Stimulated activated CD4-positive, alpha-beta T cell treated with anti-CD3 and anti-CD28 coated beads, Interleukin-2, amount 100 ng/mL, for 24 hours (primary cell): Measurements from ENCODE around the gene SUFU.
"Not testable (repeated sequence)": the region's sequence is repeated elsewhere in the genome, so short reads cannot be mapped to it uniquely, and the experiment has no call there.

ENCODE experiments used
- DNase-seq, 2 donors: peaks; one replicate each; pipeline ENCODE4 v3.0.0-alpha.2; 2020

Gene SUFU

DNA sequence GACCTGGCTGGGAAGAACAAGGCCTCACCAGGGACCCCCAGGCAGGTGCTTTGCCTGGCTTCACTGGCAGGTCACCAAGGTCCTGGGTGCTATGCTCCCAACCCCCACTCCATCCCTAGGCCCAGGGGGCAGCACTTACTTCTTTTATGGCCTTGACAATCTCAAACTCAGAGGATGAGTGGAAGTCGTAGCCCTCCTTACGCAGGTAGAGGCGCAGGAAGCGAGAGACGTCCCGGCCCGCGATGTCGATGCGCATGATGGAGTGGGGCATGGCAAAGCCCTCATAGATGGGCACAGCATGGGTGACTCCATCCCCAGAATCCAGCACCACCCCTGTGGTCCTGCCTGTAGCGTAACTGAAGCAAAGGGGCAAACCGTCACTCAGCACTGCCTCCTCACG lies 19.8 kb upstream of the SUFU start:
- DNase-seq, result no peak

DNA sequence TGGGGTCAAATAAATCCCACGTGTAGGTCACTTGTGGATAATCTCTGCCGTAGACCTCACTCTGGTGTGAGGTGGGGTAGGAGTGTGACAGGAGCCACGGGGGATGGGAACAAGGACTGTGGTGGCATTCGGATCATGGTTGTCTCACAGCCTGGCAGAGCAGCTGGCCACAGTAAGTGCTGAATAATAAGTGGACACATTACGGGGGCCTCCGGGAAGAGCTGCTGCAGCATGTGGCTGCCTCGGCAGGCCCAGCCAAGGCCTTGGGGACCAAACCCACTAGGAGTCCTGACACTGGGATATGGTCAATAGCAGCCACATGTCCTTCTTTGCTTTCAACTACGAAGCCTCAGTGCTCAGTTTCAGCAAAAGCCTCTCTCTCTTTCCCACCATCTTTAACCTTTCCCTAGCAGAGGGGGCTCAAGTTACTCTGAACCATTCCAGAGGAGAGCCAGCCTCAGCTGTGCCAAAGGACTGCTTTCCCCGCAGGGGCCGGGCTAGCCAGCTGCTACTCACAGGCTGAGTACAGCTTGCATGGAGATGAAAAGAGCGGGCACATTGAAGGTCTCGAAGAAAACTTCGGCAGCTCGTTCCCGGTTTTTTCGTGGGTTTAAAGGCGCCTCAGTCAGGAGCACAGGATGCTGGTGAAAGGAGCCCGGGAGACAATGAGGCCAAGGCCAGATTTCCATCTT lies 18.5 kb upstream of the SUFU start:
- DNase-seq, result no peak

DNA sequence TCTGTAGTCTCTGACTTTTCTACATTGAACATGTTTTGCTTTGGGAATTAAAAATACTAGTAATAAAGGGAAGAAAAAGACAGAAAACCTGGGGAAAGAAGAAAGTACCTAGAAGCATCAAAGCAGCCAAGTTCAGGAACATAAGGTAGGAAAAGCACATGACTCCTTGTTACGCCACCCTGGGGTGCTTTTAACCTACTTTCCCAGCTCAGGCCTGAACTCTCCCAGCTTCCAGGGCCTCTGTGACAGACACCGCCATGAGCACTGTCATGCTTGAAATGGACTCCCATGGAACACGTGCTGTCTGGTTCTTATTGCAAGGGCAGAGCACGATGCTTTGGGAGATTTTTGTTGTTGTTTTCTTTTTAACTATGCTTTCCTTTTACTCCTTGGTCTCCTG lies 12.6 kb upstream of the SUFU start:
- no peak for DNase-seq

DNA sequence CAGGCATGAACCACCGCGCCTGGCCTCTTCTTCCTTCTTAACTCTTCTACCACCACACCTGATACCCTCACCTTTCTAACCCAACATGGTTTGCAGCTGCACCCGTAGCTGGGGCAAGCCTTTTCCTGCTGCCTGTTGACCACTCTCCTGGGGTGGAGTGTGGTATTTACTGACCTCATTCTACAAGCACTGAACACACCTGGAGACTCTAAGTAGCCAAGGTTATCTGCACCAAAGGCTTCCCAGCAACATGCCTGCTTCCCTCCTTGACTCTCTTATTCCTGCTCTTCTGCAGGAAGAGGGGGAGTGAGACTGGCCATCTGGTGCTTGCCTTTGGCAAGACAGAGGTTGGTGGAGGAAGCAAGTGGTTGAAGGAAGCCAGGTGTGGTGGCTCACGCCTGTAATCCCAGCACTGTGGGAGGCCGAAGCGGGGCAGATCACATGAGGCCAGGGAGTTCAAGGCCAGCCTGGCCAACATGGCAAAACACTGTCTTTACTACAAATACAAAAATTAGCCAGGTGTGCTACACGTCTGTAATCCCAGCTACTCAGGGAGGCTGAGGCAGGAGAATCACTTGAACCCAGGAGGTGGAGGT lies 11.3 kb upstream of the SUFU start:
- DNase-seq, result no peak

DNA sequence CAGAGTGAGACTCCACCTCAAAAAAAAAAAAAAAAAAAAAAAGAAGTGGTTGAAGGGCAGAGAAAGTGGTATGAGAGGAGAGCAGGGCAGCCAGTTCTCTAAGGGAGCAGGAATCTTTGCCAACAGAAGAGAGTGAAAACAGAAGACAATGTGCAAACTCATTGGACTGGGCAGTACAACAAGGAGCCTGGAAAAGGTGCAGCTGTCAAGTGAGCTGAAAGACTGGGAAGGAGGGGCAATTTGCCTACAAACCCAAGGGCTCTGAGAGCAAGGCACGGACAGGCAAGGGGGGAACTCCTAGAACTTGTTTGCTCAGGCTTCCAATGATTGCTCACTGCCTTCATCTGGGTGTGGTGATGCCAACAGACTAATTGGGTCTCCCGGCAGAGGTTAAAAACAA lies 10.8 kb upstream of the SUFU start:
- no peak for DNase-seq

DNA sequence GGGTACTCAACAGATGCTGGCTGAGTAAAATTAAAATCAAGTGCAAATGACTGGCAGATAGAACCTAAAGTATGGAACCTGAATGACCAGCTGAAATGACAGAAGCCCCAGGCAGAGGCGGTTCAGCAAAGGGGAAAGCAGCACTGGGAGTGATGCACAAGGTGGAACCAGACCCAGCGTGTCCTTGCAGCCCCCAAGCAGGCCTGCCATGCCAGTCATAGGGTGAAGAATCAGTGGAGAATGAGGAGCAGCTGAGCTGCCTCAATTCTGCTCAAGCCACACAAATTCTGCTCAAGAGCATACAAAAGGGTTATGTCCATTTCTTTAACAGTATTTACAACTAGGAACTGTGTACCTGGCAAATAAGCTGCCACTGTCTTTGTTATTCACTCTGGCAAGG lies 10.0 kb upstream of the SUFU start:
- no peak for DNase-seq

DNA sequence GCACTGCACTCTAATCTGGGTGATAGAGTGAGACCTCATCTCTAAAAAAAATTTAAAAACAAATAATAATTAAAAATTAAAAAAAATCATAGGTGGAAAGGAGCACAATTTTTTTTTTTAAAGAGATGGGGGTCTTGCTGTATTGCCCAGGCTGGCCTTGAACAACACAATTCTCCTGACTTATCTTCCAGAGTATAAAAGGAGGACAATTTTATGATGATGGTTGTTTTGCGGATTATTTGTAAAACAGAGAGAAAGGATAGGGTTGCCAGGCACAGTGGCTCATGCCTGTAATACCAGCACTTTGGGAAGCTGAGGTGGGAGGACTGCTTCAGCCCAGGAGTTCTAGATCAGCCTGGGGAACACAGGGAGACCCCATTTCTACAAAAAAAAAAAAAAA lies 6.2 kb upstream of the SUFU start:
- DNase-seq, result no peak

DNA sequence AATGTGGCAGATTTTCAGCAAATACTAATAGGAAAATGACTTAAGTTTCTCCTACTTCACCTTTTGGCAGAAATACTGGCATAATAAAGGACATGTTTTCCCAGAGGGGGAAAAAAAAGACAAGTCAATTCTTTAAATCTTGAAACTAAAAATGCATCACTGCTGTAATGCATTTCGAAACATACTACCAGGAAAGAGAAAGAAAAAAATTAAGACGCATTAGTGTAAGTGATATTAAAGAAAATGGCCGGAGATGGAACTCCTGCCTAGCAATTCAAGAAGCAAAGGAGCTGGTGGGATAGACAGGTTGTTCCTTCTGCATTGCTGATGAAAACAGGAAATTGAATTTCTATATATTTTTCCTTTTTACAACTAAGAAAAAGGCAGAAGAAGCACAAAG lies 4.4 kb upstream of the SUFU start:
- no peak for DNase-seq

DNA sequence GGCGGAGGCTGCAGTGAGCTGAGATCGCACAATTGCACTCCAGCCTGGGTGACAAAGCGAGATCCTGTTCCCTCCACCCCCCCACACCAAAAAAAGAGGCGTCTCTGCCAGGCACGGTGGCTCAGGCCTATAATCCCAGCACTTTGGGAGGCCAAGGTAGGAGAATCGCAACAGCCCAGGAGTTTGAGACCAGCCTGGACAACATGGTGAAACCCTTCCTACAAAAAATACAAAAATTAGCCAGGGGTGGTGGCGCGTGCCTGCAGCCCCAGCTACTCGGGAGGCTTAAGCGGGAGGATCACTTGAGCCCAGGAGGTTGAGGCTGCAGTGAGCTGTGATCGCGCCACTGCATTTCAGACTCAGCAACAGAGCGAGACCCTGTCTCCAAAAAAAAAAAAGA lies 3.1 kb upstream of the SUFU start:
- DNase-seq, result not testable (repeated sequence)

DNA sequence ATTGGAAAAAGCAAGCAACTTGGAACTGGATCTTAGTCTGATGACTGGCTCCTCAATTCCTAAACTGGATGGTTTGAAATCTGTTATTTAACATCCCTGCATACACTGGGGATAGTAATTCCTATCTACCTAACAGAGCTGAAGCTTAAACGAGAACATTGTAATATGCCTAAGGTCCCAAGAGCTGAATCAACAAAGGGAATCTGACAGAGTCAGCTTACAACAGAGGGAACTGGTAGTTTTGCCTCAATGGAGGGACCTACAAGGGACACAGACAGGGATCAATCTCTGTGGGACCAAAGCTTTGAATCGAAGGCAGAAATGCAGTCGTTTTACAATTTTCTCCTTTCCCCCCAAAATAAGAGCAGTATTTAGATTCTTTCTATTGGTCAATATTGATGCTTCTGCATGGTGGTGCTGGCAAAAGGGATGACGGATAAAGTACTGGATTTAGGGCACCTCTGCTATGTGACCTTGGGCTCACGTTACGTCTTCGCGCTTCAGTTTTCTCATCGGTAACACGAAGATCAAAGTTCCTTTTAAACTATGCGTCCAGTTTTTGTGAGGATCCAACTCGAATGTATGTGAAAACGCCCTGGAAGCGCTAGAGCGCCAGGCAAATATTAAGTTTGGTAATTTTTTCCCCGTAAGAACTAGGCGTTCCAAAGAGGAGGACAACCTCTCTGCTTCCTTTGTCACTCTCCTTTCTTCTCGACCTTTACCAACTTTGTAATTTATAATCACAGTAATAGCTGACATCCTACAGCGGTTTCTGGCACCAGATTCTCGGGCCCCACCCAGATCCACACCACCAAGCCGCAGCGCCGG lies 2.4 kb upstream of the SUFU start:
- no peak for DNase-seq

DNA sequence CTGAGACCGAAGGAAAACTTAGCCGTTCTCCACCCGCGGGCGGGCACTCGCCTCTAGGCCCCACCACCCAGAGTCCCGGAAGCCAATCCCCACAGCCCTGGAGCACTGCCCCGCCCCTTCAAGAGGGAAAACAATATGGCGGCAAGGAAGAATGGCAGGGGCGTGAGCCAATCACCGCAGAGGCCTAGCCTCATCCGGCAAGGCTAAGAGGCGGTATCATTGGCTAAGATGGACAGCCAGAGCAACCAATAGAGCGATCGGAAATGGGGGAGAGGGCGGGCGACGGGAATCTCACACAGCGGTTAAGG lies 1.8 kb upstream of the SUFU start:
- peak; percentile 98 for DNase-seq

DNA sequence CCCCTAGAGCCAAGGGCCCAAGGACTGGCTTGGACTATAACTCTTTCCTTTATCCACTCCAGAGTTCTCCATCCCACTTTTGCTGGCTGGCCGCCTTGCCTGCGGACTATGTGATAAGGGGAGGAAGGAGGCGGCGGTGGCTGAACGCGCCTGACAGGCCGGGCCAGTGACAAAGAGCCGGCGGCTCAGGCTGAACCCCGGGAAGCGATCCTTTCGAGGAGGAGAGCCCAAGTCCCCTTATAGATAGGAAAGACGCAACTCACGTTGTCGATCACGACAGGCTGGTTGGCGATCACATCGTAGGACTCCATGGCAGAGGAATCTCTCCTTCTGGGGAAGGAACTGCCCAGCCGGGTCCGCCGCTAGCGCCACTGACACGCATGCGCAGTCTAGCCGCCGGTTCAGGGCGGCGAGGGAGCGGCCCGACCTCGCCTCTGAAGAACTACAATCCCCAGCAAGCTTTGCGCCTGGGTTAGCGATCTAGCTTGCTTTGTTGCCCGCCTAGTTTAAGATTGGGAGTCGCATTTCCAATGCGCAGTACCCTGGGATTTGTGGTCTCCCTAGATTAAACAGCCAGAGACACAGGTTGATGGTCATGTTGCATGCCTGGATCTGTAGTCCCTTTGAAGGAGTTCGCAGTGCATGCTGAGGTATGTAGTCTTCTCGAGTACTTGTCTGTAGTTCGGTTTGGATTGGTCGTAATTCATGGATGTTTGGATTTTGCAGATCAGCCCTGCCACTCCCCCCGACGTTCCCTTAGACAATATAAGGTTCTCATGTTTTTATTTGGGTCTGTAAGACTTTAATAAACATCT lies 1.2 kb upstream of the SUFU start, which contains the start of gene ACTR1A:
ACTR1A (minus strand) TSS at position 376 of the 815 bp plus-strand sequence; CDS start at position 311, 65 bp downstream.
- DNase-seq, result peak; percentile 93 to 94

DNA sequence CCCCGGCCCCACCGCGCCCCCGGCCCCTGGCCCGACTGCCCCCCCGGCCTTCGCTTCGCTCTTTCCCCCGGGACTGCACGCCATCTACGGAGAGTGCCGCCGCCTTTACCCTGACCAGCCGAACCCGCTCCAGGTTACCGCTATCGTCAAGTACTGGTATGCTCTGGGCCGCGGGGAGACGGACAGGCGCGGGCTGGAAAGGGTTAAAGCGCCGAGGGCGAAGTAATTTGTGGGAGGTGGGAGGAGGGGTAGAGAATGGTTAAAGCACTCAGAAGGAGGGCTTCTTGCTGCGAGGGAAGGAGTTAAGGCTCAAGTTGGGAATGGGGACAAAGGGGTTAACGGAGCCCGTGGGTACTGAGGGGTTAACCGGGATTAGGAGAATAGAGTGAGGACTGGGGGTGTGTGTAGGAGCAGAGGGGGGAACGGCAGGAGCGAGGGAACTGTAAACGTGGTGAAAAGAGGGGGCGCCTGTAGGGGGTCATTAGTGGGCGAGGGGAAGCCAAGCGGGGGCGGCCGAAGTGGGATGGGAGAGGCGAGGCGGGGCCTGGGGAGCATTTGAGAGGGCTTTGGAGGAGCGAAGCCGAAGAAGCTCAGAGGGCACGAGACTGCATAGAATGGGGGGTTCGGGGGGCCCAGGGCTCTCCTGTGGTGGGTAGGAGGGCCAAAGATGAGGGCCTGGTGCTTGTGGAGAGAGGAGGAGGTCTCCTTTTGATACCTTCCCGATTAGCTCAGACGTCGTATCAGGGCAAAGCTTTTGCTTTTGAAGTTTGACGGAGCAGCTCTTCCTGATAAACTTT lies 605 bp downstream of the SUFU start:
- DNase-seq, result peak; percentile 46 to 50

DNA sequence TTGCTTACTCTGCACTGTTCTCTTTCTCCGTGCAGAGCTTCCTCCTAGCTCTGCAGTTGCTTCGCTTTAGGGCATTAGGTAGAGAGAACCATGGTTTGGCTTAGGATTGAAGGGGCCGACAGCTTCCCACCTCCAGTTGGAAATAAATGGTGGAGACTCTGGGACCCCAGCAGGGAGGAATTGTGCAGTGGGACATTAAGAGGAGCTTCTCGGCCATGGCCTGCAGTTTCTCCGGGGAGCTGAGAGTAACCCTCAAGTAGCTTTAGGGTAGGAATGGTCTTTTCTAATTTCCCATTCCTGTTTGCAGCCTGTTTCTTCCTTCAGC lies 1.2 kb downstream of the SUFU start:
- no peak for DNase-seq

DNA sequence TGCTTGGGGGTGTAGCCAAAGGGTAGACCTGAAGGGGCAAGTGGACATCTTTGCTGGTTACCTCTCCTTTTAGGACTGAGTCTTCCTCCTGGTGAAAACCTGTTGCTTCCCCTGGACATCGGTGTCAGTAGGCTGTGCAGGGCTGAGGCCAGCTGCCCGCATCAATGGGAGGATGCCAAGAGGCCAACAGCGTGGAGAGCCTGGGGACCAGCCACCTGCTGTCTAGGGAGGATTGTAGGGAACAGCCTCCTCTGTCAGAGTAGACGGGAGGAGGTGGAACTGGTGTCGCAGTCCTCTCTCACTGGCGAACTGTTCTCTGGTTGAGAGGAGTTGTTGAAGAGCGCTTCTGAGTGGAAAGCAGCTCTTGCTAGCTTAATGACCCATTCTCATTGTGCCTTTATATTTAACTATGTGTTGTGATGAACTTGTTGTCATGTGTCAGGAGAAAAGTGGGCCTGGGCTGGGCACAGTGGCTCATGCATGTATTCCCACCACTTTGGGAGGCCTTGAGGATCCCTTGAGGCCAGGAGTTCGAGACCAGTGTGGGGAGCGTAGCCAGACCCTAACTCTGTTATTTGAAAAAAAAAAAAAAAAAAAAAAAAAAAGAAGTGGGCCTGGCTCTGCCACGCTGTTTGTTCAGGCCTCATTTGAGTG lies 1.8 kb downstream of the SUFU start:
- DNase-seq, result no peak

DNA sequence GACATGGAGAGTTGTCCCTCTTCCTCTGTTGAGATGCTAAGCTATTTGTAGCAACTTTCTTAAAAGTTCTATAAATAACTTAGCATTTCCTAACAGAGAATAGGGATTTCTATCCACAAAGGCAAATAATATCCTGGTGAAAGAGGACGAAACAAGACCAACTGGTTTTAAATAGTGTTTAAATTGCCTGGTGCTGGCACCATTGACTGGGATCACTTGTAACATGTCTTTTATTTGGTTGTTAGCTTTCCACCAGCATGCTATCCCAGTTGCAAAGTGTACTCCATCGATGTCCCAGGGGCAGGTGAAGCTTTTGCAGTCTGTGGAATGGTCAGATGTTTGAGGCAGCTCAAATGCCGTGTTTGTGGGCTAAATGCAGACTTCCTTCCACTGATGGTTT lies 3.7 kb downstream of the SUFU start:
- no peak for DNase-seq

DNA sequence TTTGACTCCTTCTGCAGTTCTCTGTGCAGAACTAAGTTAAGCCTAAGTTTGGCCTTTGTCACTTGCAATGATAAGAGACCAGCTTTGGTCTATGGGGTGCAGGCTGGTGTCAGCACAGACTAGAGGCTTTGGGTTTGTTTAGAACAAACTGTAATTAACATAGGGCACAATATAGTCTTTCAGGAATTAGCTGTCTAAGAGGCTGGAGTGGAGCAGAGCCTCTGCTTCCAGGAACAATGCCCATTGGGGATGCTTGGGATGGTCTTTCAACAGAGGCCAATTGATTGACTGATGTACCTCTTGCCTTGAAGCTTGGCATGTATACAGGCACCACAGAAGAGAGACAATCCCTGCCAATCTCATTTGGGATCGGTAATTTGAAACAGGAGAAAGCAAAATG lies 4.7 kb downstream of the SUFU start:
- DNase-seq, result no peak

DNA sequence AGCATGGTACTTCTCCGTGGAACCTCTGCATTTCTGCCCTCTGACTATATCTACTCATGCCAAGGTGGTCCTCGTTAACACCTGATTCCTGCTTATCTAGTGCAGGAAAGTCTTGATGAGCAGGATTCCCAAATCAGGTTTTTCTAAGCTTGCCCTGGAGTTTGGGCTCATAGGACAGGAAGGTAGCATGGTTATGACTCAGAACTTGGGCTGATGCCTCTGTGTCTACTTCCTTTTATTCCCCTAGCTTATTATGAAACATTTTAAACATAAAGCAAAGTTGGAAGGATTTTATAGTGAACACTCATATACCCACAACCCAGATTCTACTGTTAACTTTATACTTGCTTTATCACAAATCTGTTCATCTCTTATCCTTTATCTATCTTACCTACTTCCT lies 5.6 kb downstream of the SUFU start:
- no peak for DNase-seq

DNA sequence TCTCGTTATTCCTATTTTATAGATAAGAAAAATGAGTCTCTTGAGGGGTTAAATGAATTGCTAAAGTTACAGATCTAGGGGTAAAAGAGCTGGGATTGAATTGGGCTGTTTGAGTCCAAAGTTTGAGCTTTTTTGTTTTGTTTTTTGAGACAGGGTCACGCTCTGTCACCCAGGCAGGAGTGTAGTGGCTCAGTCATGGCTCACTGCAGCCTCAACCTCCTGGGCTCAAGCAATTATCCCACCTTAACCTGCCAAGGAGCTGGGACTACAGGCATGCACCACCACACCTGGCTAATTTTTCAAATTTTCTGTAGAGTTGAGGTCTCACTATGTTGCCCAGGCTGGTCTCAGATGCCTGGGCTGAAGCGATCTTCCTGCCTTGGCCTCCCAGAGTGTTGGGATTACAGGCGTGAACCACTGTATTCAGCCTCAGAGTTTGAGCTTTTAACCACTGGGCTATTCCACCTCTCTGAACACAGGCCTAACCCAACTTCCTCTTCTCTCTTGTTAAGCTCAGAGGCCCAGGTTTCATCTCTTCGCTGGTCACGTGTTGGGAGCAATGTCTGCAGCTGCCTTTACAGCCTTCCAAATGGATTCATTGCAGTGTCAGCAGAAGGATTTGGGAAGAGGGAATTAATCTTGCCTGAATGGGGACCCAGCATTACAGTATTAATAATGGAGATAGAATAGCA lies 8.0 kb downstream of the SUFU start:
- no peak for DNase-seq

DNA sequence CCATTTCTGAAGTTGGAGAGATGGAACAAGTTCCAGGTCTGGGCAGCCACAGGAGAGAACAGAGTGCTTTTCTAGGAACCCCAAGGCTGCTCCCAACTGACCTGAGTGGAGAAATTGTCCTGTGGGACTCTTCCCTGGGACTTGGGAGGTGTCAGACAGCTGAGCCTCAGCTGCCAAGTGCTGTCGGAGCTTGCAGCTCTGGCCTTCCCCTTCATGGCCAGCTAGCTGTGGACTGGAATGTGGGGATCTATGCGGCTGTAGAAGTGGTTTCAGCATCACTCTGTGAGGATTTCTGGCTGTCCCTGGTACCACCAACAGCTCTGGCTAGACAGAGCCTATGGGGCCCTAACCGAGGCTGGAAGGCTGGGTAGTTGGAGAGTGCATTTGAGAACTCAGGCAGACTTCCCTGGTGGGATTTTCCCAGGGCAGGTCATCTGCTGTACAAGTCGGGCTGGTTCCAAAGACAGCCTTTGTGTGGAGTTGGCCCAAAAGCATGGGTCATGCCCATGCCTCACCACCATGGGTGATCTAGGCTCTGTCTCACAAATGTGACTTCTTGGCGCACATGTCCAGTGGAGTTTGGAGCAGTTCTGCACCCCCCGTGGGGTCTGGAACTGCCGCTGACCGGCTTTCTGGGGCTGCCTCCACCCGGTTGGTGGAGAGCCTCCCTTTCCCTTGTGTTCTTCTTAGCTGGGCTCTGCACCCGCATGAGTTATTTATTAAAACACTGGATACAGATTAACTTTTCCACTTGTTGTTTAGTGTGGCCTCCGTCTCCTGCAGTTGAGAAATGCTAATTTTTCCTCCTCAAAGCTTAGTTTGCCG lies 10.9 kb downstream of the SUFU start:
- no peak for DNase-seq

DNA sequence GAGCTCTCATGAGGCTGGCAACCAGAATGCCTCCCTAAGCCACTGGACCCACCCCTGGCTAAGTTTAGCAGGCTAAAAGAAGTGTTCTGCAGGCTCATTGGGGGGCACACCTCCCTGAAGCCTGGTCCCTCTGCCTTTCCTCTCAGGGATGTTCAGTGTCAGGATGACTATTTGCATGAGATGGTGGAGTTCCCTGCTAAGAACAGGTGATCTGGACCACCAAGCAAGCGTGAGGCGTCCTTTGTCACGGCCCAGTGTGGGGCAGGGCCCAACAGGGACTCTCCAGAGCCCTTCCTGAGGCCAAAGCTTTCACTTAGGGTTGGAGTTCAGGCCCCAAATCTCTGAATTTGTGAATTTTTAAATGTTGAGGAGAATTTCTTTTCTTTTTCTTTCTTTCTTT lies 12.0 kb downstream of the SUFU start:
- DNase-seq, result no peak
